K562 (cell line): ENCODE measurements around the gene EIF5. TPM values are rescaled to one million over a fixed set of nuclear protein-coding genes. Genes with fewer than 3 reads are reported as not detected.

Experiments used
- E2F8 ChIP-seq: fragments of 450-650 bp; IDR thresholded peaks from 2 replicates; pipeline ENCODE4 v1.7.1; 2018; ENCODE audit warnings: mild to moderate bottlenecking, low read depth; ENCODE audit not compliant: partially characterized antibody
- NFYB ChIP-seq: IDR thresholded peaks from 2 replicates; pipeline ENCODE4 v1.6.1; 2011; ENCODE audit warnings: mild to moderate bottlenecking, moderate library complexity; ENCODE audit not compliant: insufficient read length; ENCODE audit errors: extremely low read depth
- SMAD2 ChIP-seq: fragments of 150-350 bp; IDR thresholded peaks from 2 replicates; pipeline ENCODE4 v1.6.1; 2014; ENCODE audit warnings: low read depth, mild to moderate bottlenecking, low read length
- TCF7L2 ChIP-seq: fragments of 150-350 bp; IDR thresholded peaks from 2 replicates; pipeline ENCODE4 v1.6.1; 2016; ENCODE audit warnings: low read depth, mild to moderate bottlenecking, low read length, moderate library complexity
- ZNF184 ChIP-seq: sonication (generic); formaldehyde crosslinking; IDR thresholded peaks from 2 replicates; pipeline ENCODE4 v1.5.0; 2020; ENCODE audit warnings: missing genetic modification reagents
- polyA plus RNA-seq, 8 experiments: library from polyadenylated mRNA; depleted of rRNA in 4 of 8; stranded (reverse) in 5 of 8; unstranded in 3 of 8; fragments of >200 nt; fragmentation: Nextera tagmentation in 2 of 8; fragmentation: Illumina TruSeq in 1 of 8; extraction: Ambion mirVana in 2 of 8; extraction: Trizol in 1 of 8; gene quantifications; 2 replicates each; pipeline versions ENCODE4 v1.2.1 to v1.2.3, GENCODE V29; 2011 to 2014; ENCODE audit warnings: inconsistent platforms in 1 of 8, missing spikeins in 1 of 8
- total RNA-seq, 7 experiments: library from RNA; depleted of rRNA in 6 of 7; stranded (reverse); fragments of >200 nt in 6 of 7; fragmentation: Illumina TruSeq in 2 of 7; extraction: Trizol in 2 of 7; gene quantifications; 2 replicates each; pipeline versions ENCODE4 v1.2.1 to v1.2.3, GENCODE V29; 2011 to 2021; ENCODE audit warnings: low replicate concordance in 1 of 7

EIF5 gene
- total and polyA plus RNA-seq, 9 of the 15 experiments (the other 6 are each of a cell fraction or from before 2014, with no cell fraction given) = 92.7 to 442 (median 190) TPM

GRCh38 chr14:103286968-103287850 lies 46.8 kb upstream of the EIF5 start (continued):
- TF ChIP-seq E2F8 = no peak
- no peak for TF ChIP-seq TCF7L2
- no peak for TF ChIP-seq NFYB
- TF ChIP-seq ZNF184 (CRISPR knock-in tag) = no peak
- TF ChIP-seq SMAD2 = no peak
